Stimulated activated CD4-positive, alpha-beta T cell treated with anti-CD3 and anti-CD28 coated beads, Interleukin-12 subunit alpha, Interleukin-12 subunit beta, amount 100 ng/mL, for 4 hours (primary cell): Measurements from ENCODE around the gene SERPINA3.

Experiments used
- DNase-seq: peaks from one replicate; pipeline ENCODE4 v3.0.0-alpha.2; 2020

SERPINA3 gene

DNA sequence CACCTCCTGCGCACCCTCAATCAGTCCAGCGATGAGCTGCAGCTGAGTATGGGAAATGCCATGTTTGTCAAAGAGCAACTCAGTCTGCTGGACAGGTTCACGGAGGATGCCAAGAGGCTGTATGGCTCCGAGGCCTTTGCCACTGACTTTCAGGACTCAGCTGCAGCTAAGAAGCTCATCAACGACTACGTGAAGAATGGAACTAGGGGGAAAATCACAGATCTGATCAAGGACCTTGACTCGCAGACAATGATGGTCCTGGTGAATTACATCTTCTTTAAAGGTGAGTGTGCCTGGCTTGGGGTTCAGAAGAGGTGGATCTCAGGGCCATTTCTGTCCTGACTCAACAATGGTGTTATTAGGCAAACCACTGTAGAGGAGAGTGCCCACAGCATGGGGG, 2.6 kb downstream of the SERPINA3 start:
- no peak for DNase-seq

GRCh38 chr14:94615254-94615653, 3.1 kb downstream of the SERPINA3 start:
- no peak for DNase-seq

DNA sequence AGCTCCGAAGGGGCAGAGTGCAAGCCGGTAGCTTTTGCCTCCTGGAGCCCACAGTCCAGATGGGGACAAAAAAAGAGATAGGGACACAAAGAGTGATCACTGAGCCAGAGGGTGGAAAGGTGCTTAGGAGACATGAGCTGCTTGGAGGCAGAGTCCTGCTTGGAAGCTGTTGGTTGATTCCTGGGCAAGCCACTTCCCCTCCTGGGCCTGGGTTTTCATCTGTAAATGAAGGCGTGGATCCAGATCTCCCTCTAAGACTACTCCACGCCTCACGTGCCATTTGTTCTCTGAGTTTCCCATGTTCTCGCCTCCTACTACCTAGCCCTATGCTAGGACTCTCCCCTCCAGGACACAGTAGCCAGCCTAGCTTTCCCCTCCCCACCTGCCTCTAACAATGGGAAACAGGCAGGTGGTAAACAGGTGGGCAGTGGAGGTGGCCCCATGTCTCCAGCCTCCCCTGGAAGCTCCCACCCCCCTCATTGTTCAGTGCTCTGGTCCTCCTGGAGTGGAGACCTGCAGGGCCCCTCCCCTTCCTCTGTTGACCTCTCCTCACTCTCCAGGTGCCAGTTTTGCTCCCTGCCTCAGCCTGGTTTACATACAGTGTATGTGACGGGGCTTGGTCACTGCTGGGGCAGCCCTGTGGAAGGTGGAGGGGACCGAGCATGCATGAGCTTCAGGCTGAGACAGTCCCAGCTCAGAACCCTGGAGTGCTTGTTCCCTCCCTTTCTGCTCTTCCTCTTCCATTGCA, 3.8 kb downstream of the SERPINA3 start:
- no peak for DNase-seq

GRCh38 chr14:94617366-94617941, 5.3 kb downstream of the SERPINA3 start:
- no peak for DNase-seq

GRCh38 chr14:94617988-94618822, 6.0 kb downstream of the SERPINA3 start:
- no peak for DNase-seq

DNA sequence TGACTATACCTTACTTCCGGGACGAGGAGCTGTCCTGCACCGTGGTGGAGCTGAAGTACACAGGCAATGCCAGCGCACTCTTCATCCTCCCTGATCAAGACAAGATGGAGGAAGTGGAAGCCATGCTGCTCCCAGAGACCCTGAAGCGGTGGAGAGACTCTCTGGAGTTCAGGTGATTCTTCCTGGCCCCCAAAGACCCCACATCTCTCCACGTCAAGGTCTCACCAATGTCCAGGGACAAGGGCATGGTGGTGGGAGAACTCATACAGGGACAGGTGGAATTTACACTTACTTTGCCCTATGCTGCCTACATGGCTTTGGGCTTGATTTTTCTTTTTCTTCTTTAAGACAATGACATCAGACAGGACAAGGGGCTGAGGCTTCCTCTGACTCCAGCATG, 7.1 kb downstream of the SERPINA3 start:
- DNase-seq, result no peak

- DNase-seq, result no peak
Observed at GRCh38 chr14:94620597-94620996, 8.4 kb downstream of the SERPINA3 start.

GRCh38 chr14:94621358-94622134, 9.4 kb downstream of the SERPINA3 start:
- no peak for DNase-seq

DNA sequence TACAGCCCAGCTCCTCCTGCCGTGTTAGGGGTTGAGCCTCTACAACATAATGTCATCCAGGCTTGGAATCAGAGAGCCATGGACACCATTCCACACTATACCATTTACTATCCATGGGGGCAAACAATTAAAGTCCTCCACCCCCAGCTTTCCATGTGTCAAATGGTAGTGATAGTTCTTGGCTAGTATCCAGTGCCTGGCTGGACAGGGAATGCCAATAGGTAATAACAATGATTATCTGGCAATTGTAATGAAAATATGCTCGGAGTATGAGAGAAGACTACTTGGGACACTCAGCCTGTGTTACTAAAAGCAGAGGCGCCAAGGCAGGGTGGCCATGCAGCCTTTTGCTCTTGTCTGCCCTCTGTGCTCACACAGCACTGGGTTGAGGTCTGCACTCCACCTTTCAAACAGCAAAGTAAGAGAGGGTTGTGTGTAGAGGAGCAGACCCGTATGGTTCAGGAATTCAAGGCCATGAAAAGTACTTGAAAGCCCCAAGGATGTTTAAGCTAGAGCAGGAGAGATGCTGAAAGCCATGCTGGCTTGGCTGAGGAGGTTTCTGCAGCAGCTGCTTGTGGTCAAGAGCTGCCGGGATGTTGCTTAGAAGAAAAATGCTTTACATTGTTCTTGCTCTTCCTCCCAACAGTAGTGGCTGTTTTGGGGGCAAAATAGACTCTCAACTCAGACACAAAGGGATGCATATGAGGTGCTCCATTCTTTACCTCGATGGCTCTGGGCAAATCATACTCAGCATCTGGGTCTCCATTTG, 10.6 kb downstream of the SERPINA3 start:
- no peak for DNase-seq

GRCh38 chr14:94623422-94623809, 11.2 kb downstream of the SERPINA3 start:
- DNase-seq, result no peak

DNA sequence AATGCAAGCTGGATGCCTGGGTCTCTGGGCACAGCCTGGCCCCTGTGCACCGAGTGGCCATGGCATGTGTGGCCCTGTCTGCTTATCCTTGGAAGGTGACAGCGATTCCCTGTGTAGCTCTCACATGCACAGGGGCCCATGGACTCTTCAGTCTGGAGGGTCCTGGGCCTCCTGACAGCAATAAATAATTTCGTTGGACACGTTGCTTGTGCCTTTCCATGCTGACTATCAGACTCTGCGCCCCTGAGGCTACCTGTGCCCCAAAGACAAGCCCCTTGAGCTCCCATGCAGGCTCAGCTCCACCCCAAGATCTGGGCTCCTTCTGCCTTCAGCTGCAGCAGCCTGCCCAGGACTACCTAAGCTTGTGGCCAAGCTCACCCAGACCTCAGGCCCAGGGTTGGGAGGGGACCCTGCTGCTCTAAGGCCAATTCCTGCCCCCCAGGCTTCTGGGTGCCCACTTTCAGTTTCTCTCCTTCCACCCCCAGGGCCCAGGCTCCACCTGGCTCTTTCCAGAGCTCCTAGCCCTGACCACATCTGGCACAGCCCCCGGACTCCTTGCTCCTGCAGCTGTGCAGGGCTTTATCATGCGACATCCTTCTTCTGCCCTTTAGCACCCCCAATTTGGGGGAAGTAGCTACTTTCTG, 11.8 kb downstream of the SERPINA3 start:
- no peak for DNase-seq

DNA sequence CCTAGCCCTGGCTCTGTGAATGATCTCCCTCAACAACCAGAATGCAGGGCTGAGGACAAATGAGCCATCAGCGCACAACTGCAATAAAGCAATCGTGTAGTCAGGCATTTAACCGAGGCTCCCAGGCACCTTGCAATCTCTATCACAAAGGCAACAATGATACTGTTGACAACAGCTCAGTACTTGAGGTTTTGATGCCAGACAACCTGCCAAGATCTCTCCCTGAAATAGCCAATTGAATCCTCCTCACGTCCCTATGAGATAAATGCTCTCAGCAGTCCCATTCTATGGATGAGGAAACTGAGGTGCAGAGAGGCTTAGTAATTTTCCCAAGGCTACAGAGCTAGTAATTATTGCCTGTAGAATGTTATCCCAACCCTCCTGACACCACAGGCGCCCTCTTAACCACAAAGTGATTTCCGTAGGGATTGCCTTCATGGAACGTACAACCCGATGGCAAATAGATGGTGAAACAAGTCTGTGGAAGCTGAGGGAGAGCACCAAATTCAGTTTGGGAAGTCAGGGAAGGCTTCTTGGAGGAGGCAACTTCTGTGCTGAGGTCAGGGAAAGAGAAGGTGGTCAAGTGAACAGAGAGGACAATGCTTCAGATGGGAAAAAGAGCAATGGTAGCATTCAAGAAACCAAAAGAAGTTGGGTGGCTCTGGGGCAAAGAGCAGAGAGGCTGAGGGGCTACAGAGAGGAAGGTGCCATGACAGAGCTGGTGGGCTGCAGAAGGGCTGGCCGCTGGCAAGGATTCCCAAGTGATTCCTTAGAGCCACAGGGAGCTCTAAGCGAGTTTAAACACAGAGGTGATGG, 12.6 kb downstream of the SERPINA3 start:
- DNase-seq, result no peak

DNA sequence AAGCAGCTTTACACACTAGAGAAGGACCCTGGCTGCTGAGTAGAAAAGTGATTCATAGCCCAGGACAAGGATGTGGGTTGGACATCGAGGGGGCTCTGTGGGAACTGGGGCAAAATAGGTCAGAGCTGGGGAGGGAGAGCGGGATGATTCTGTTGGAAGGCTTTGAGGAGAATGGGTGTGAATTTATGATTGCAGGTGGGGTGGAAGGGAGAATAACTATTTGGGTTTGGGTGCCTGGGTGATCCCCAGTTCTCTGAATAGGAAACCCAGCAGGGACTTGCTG, 13.1 kb downstream of the SERPINA3 start:
- no peak for DNase-seq

- DNase-seq, result no peak
Observed at GRCh38 chr14:94628578-94628977, 16.4 kb downstream of the SERPINA3 start.

DNA sequence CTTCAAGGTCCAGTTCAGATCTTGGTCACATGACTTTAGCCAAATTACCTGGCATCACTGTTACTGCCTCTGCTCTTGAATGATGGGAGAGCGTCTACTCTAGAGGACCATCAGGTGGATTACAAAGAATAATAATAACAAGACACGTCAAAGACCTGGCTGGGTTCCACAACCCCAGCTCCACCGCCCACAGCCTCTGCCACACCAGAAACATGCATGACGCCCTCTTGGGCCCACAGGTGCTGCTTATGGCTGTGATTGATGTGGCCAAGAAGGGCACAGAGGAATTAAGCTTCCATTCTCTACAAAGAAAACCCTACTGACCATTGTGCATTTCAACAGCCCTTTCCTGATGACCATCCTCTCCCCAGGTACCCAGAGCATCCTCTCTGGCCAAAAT, 18.2 kb downstream of the SERPINA3 start:
- DNase-seq, result no peak

DNA sequence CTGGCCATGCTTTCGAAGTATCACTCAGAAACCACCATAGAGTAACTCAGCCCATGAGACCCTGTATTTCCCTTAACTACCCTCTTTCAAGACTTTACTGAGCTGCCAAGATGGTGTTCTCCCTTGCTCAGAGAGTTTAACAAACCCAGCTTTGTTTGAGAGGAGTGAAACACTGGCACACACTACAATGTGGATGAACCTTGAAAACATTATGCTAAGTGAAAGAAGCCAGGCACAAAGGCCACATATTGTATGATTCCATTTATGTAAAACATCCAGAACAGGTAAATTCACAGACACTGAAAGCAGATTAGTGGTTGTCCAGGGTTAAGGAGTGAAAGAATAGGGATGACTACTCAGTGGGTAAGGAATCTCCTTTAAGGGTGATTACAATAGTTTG, 18.9 kb downstream of the SERPINA3 start:
- no peak for DNase-seq

DNA sequence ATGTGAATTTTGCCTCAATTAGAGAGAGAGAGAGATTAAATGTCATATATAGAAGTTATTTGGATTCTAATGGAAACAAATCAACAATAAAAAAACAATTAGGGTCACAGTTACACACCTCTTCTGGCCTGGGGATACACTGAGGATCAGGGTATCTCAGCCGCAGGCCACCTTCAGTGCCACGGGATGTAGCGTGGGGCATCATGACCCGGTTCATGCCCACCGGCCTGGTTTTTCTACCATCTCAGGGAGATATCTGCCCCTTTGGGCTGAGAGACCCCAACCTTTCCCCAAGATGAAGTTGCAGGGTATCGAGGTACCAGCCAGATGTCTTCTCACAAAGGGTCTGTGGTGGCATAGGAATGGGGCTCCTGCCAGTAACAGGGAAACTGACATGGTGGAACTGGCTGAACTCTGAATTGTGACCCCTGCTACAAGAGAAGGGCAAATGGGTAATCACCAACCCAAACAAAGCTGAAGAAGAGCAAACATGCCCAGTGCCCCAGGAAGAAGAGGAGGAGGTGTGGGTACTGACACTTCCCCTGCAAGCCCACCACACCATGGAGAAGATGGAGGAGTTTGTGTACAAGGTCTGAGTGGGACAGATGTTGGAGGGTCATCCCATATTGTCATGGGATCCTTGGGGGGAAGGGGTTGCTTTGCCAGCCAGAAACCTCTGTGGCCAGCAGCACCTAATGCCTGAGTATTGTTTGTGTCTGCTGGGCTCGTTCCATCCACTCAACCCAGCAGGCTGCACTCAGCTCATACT, 19.5 kb downstream of the SERPINA3 start:
- no peak for DNase-seq

DNA sequence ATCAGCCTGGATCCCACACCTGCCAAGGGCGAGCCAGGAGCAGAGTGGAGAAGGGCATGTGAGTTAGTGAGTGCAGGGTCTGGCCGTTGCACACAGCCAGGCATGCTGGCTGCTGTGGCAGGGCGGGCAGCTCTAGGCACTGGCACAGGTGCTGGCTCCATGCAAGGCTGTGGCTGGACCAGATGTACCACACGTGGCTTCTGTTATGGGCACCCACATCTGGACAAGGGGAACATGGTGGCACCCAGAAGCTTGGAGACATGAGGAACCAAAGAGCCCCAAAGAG, 20.1 kb downstream of the SERPINA3 start:
- DNase-seq, result no peak

DNA sequence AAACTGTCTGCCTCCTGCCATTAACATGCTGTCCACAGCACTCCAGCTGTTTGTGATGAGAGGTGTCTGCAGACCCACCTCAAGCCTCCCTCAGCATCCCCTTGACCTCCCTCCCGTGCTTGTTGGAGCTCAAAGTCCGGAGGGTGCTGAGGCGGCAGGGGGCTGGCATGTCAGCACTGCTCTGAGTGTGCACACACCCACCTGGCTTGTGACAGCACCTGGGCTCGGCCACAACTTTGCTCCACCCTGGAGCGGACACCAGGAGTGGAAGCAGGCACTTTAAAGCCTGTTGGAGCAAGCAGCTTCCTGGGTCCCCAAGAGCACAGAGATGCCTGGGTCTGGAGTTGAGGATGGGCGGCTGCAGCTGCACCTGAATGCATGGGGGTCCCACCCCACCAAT, 20.9 kb downstream of the SERPINA3 start:
- no peak for DNase-seq

- DNase-seq, result no peak
Observed at GRCh38 chr14:94635154-94635553, 23.0 kb downstream of the SERPINA3 start.
